D721Med (cell line): Measurements from ENCODE around the gene SH3PXD2A.

ENCODE experiments used
- DNase-seq: peaks from one replicate; pipeline ENCODE4 v3.0.0; 2011; ENCODE audit warnings: low spot score; ENCODE audit not compliant: insufficient read length
- FAIRE-seq: peaks from 2 replicates; lab custom pipeline; 2011; peaks lifted over from hg19 to GRCh38; lab: Jason Lieb, UNC
- CTCF ChIP-seq: IDR thresholded peaks from 2 replicates; pipeline ENCODE4 v1.5.1; 2012; ENCODE audit warnings: mild to moderate bottlenecking, control low read depth; ENCODE audit not compliant: insufficient read depth; ENCODE audit errors: missing control alignments

SH3PXD2A gene

GRCh38 chr10:103833731-103834365 is 21.5 kb downstream of the SH3PXD2A start:
- DNase-seq (no peak), FAIRE-seq (no peak)
- no peak for TF ChIP-seq CTCF

- DNase-seq: no peak
- FAIRE-seq: no peak
- TF ChIP-seq CTCF: no peak
Observed at GRCh38 chr10:103832806-103833205, 22.6 kb downstream of the SH3PXD2A start.

- no peak for FAIRE-seq
Observed at GRCh38 chr10:103829838-103830465, 25.4 kb downstream of the SH3PXD2A start.

GRCh38 chr10:103829278-103829677 is 26.1 kb downstream of the SH3PXD2A start:
- no peak for TF ChIP-seq CTCF
- FAIRE-seq (peak; percentile 55), DNase-seq (no peak)

More at GRCh38 chr10:103829838-103830465, 25.4 kb downstream of the SH3PXD2A start:
- DNase-seq: no peak
- no peak for TF ChIP-seq CTCF

- FAIRE-seq (no peak), DNase-seq (no peak)
- TF ChIP-seq CTCF: no peak
Observed at GRCh38 chr10:103828587-103829197, 26.7 kb downstream of the SH3PXD2A start.

GRCh38 chr10:103828107-103828506 is 27.3 kb downstream of the SH3PXD2A start:
- DNase-seq (no peak), FAIRE-seq (no peak)
- TF ChIP-seq CTCF: no peak

GRCh38 chr10:103826885-103827284 is 28.5 kb downstream of the SH3PXD2A start:
- DNase-seq (no peak), FAIRE-seq (no peak)
- TF ChIP-seq CTCF: no peak
